Central memory CD8-positive, alpha-beta T cell (primary cell): ENCODE results near the gene GNG8.
A peak's percentile ranks its signal among the peaks of the same experiment; 100 is the strongest.

Experiments
- ATAC-seq: fragments of 150-1000 bp; cut with Tn5 transposase; replicated peaks from 2 replicates; pipeline ENCODE4 v1.10.0; 2022; ENCODE audit warnings: mild to moderate bottlenecking, moderate FRiP score, moderate number of reproducible peaks; ENCODE audit not compliant: poor library complexity, severe bottlenecking; ENCODE audit errors: extremely low read depth
- DNase-seq, 2 donors: peaks; one replicate each; pipeline ENCODE4 v3.0.0; 2021; ENCODE audit warnings: low spot score in 2 of 2
- H3K27ac Mint-ChIP-seq: one replicate; pipeline ENCODE4 v1.8.0; 2022; ENCODE audit warnings: low read depth, mild to moderate bottlenecking, moderate library complexity, mixed read lengths
- H3K27me3 Mint-ChIP-seq: one replicate; pipeline ENCODE4 v1.8.0; 2022; ENCODE audit warnings: mixed read lengths
- H3K36me3 Mint-ChIP-seq: one replicate; pipeline ENCODE4 v1.8.0; 2022; ENCODE audit warnings: mild to moderate bottlenecking, moderate library complexity, mixed read lengths; ENCODE audit not compliant: insufficient read depth
- H3K4me1 Mint-ChIP-seq: one replicate; pipeline ENCODE4 v1.8.0; 2022; ENCODE audit warnings: mixed read lengths
- H3K4me3 Mint-ChIP-seq: one replicate; pipeline ENCODE4 v1.8.0; 2022; ENCODE audit warnings: mild to moderate bottlenecking, moderate library complexity, mixed read lengths
- H3K9me3 Mint-ChIP-seq: one replicate; pipeline ENCODE4 v1.8.0; 2022; ENCODE audit warnings: mixed read lengths

GNG8 gene

DNA sequence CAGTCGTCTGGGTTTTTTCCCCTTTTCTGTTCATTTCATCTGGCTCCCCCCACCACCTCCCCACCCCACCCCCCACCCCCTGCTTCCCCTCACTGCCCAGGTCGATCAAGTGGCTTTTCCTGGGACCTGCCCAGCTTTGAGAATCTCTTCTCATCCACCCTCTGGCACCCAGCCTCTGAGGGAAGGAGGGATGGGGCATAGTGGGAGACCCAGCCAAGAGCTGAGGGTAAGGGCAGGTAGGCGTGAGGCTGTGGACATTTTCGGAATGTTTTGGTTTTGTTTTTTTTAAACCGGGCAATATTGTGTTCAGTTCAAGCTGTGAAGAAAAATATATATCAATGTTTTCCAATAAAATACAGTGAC is 25.6 kb downstream of the GNG8 start:
- DNase-seq (no peak), ATAC-seq (no peak)
- peak overlapping the region; percentile 68 for H3K4me3 Mint-ChIP-seq
- H3K4me1 Mint-ChIP-seq, result peaks cover 54% of the 10 kb centered on the region
- no peaks in the 10 kb centered on the region for H3K9me3 Mint-ChIP-seq
- peak overlapping the region; percentile 86 for H3K27ac Mint-ChIP-seq
- H3K27me3 Mint-ChIP-seq, result no peaks in the 10 kb centered on the region
- H3K36me3 Mint-ChIP-seq, result peaks cover 29% of the 10 kb centered on the region

DNA sequence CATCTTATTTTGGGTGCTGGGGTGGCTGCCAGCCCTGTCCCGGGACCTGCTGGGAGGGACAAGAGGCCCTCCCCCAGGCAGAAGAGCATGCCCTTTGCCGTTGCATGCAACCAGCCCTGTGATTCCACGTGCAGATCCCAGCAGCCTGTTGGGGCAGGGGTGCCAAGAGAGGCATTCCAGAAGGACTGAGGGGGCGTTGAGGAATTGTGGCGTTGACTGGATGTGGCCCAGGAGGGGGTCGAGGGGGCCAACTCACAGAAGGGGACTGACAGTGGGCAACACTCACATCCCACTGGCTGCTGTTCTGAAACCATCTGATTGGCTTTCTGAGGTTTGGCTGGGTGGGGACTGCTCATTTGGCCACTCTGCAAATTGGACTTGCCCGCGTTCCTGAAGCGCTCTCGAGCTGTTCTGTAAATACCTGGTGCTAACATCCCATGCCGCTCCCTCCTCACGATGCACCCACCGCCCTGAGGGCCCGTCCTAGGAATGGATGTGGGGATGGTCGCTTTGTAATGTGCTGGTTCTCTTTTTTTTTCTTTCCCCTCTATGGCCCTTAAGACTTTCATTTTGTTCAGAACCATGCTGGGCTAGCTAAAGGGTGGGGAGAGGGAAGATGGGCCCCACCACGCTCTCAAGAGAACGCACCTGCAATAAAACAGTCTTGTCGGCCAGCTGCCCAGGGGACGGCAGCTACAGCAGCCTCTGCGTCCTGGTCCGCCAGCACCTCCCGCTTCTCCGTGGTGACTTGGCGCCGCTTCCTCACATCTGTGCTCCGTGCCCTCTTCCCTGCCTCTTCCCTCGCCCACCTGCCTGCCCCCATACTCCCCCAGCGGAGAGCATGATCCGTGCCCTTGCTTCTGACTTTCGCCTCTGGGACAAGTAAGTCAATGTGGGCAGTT is 26.2 kb downstream of the GNG8 start:
- DNase-seq (no peak), ATAC-seq (no peak)
- Mint-ChIP-seq H3K27me3 (no peaks in the 10 kb centered on the region), H3K27ac (peak overlapping the region; percentile 41), H3K36me3 (peaks cover 29% of the 10 kb centered on the region), H3K9me3 (no peaks in the 10 kb centered on the region), H3K4me3 (no peak overlapping the region), H3K4me1 (peaks cover 54% of the 10 kb centered on the region)

DNA sequence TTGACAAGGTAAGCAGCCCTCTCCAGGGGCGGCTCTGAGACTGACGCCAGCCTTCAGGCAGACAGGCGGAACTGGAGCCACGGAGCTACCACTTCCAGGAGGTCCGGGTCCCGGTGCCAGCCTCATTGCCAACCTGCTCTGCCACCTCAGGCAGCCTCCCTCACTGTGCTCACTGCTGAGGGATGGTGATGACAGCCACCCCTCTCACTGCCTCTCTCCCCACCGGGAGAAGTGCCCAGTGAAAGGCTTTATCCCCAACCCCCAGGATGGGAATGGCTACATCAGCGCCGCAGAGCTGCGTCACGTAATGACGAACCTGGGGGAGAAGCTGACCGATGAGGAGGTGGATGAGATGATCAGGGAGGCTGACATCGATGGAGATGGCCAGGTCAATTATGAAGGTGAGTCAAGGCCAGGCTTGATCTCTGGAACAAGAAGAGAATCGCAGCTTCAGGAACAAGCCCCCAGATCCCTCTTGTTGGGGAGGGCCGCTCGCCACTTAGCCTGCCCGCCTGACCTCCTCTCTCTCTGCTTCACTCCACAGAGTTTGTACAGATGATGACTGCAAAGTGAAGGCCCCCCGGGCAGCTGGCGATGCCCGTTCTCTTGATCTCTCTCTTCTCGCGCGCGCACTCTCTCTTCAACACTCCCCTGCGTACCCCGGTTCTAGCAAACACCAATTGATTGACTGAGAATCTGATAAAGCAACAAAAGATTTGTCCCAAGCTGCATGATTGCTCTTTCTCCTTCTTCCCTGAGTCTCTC is 27.2 kb downstream of the GNG8 start:
- Mint-ChIP-seq H3K9me3 (no peaks in the 10 kb centered on the region), H3K36me3 (peaks cover 30% of the 10 kb centered on the region), H3K4me3 (no peak overlapping the region), H3K4me1 (peaks cover 48% of the 10 kb centered on the region), H3K27ac (peak overlapping the region; percentile 41), H3K27me3 (no peaks in the 10 kb centered on the region)
- no peak for ATAC-seq
- no peak for DNase-seq

DNA sequence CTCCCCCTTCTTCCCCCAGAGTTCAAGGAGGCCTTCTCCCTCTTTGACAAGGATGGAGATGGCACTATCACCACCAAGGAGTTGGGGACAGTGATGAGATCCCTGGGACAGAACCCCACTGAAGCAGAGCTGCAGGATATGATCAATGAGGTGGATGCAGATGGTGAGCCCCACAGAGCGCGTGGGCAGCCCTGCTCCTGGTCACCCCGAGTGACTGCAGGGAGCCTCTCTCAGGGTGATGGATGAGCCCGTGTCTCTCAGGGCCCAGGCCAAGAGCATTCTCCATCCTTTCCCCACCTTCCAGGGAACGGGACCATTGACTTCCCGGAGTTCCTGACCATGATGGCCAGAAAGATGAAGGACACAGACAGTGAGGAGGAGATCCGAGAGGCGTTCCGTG is 27.8 kb downstream of the GNG8 start:
- H3K4me1 Mint-ChIP-seq, result peaks cover 54% of the 10 kb centered on the region
- H3K36me3 Mint-ChIP-seq, result peaks cover 33% of the 10 kb centered on the region
- H3K4me3 Mint-ChIP-seq, result no peak overlapping the region
- no peaks in the 10 kb centered on the region for H3K9me3 Mint-ChIP-seq
- DNase-seq (no peak), ATAC-seq (no peak)
- H3K27ac Mint-ChIP-seq, result no peak overlapping the region
- H3K27me3 Mint-ChIP-seq, result no peaks in the 10 kb centered on the region

DNA sequence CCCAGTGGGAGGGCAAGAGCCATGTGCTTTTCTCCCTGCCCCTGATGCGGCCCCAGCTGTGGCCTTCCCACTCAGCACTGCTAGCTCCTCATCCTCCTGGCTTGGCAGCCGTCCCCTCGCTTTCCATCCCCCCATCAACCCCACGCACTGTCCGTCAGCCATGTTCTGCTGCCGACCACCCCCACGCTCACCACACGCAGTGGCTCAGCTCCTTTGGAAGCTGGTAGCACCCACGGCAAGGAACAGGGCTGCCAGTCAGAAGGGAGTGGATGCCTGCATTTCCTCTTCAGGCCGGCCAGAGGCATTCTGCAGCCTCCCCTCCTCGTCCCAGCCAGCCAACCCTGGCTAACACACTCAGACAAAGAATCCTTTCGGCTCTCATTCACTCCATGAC is 28.6 kb downstream of the GNG8 start:
- H3K27me3 Mint-ChIP-seq, result no peaks in the 10 kb centered on the region
- H3K4me1 Mint-ChIP-seq, result peaks cover 56% of the 10 kb centered on the region
- no peak for ATAC-seq
- no peak overlapping the region for H3K4me3 Mint-ChIP-seq
- H3K36me3 Mint-ChIP-seq, result peaks cover 33% of the 10 kb centered on the region
- no peak for DNase-seq
- no peaks in the 10 kb centered on the region for H3K9me3 Mint-ChIP-seq
- no peak overlapping the region for H3K27ac Mint-ChIP-seq

DNA sequence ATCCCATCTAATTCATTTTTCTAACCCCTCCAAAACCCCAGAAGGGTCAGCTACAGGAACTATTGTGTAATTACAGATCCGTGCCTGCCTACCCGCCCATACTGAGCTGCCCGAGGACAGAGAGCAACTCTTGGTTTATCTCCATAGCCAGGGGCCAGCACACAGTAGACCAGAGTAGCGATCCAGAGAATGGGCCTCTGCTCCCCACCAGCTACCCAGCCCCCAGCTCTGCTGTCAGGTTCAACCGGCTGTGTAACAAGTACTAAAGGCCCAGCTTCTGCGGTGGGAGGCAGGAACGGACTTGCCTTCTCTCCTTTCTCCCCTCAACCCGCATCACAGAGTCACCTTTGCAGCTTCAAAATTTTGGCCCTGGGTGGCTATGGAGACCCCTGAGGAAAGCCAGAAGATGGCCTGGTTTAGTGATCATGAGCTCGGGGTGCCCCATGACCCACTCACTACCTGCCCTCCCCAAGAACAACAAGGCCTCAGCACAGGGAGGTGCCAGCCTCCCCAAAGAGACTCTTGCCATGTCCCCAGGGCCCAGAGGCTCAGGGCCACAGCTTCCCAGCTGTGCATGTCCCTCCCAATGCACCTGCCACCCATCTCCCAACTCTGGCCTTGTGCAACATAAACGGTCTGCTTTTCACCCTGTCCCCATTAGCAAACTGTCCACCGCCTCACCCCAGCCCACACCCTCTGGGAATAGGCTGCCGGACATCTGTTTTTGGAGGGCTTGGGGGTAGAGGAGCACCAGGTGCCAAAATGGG is 29.1 kb downstream of the GNG8 start:
- peaks cover 56% of the 10 kb centered on the region for H3K4me1 Mint-ChIP-seq
- H3K9me3 Mint-ChIP-seq, result no peaks in the 10 kb centered on the region
- peak overlapping the region; percentile 54 for H3K27ac Mint-ChIP-seq
- ATAC-seq (no peak), DNase-seq (no peak)
- peaks cover 39% of the 10 kb centered on the region for H3K36me3 Mint-ChIP-seq
- H3K4me3 Mint-ChIP-seq, result no peak overlapping the region
- no peaks in the 10 kb centered on the region for H3K27me3 Mint-ChIP-seq

DNA sequence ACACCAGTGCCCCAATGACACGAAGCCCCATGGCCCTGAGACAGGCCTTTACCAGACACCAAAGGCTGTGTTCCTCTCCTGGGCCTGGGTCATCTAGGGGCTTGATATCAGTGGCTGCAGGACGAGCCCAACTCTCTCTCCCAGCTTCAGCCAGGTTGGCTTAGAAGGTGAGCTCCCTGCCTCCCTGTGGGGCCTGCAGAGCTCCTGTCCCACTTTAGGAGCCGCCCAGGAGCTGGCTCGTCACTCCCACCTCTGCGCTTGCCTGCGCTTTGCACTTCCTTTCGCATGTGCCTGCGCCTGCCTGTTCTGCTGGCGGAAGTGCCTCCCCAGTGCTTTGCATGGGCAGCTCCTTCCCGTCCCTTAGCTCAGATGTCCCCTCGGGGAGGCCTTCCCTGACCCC is 30.0 kb downstream of the GNG8 start:
- H3K4me1 Mint-ChIP-seq, result peaks cover 54% of the 10 kb centered on the region
- H3K36me3 Mint-ChIP-seq, result peaks cover 33% of the 10 kb centered on the region
- H3K27ac Mint-ChIP-seq, result peak overlapping the region; percentile 54
- no peak overlapping the region for H3K4me3 Mint-ChIP-seq
- H3K27me3 Mint-ChIP-seq, result no peaks in the 10 kb centered on the region
- ATAC-seq, result no peak
- no peak for DNase-seq
- no peaks in the 10 kb centered on the region for H3K9me3 Mint-ChIP-seq

DNA sequence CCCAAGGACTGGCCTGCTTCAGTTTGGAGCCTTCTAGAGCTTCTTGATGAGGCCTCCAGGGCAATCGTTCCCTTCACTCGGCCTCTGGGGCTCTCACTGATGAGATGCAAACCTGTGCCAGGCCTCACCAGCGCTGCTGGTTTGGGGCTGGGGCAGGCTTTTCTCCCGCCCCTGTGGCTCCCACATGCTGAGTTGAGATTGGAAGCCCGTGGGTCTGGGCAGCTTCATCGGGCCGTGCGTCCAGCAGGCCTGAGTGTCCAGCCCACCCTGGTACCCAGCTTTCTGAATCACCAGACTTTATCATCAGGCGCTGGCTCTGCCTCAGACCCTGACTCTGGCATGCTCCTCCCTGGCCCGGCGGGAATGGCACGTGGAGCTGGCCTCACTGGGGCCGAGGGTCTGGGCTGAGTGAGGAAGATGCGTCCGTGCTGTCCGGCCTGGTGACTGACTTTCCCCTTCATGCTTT is 30.6 kb downstream of the GNG8 start:
- Mint-ChIP-seq H3K4me3 (no peak overlapping the region), H3K27me3 (no peaks in the 10 kb centered on the region), H3K9me3 (no peaks in the 10 kb centered on the region), H3K27ac (no peak overlapping the region), H3K36me3 (peaks cover 35% of the 10 kb centered on the region), H3K4me1 (peaks cover 47% of the 10 kb centered on the region)
- ATAC-seq (no peak), DNase-seq (no peak)

DNA sequence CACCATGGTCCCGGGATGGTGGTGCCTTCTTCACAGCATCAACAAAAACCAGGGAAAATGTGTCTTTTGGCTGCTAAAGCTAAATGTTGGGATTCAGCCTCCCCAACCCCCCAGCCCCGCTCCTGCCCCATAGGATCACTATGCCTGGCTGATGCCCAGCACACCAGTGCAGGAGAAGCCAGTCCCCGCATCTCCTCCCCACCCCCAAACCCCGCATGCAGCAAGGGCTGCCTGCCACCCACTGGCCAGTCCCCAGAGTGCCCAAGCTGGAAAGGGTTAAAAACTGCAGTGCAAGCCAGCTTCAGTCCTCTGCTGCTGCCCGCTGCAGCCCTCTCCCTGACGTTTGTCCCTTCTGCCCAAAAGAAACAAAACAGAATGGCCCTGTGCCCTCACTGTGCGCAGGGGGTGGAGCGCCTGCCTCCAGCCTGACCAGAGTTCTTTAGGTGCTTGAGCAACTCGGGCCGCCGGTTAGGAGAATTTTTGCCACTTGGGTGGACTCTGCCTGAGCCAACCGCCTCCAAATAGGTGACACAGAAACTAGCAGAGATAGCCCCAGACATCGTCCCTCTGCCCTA is 31.1 kb downstream of the GNG8 start:
- ATAC-seq (no peak), DNase-seq (no peak)
- Mint-ChIP-seq H3K27me3 (no peaks in the 10 kb centered on the region), H3K4me1 (peaks cover 42% of the 10 kb centered on the region), H3K4me3 (no peak overlapping the region), H3K9me3 (no peaks in the 10 kb centered on the region), H3K27ac (no peak overlapping the region), H3K36me3 (peaks cover 35% of the 10 kb centered on the region)

DNA sequence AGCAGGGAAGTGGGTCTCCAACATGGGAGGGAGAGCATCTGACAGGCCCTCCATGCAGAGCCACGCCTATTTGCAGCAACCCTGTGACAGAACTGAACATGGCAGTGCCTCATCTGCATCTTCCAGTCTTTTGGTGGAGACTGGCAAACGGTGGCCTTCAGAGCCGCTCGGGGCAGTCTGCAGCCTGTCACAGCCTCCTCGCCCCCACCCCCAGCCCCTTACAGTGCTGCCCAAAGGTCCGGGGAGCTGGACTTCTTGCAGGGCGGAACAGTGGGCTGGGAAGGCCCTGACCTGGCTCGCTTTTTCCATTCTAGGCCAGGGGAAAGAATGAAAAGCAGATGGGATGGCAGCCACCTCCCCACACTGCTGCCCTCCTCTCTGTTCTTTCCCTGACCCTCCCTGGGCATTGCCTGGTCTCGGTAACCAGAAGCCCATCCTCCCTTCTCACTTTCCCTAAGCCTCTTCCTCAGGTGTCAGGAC is 32.2 kb downstream of the GNG8 start:
- H3K27me3 Mint-ChIP-seq, result no peaks in the 10 kb centered on the region
- peaks cover 26% of the 10 kb centered on the region for H3K36me3 Mint-ChIP-seq
- no peak for DNase-seq
- H3K4me3 Mint-ChIP-seq, result peak overlapping the region; percentile 88
- H3K27ac Mint-ChIP-seq, result peak overlapping the region; percentile 96
- ATAC-seq, result no peak
- peaks cover 34% of the 10 kb centered on the region for H3K4me1 Mint-ChIP-seq
- H3K9me3 Mint-ChIP-seq, result no peaks in the 10 kb centered on the region

DNA sequence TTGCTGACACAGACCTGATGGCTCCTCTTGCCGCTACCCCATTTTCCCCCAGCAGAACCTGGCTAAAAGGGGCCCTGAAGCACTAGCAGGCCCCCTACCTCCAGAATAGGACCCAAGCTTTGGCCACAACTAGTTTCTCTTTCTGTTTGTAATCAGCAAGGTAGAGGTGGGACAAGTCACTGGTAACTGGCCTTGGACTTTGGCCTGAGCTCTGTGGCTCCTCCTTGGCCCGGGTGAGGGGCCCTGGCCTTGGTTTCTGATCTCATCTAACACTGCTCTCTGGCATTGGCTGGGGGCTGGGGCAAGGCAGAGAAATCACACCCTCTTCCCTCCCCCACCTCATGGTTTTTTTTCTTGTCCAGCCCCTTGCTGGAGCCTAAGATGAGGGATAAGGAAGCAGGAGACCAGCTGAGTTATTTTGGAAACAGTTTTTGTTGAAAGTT is 32.8 kb downstream of the GNG8 start:
- Mint-ChIP-seq H3K27me3 (no peaks in the 10 kb centered on the region), H3K27ac (peak overlapping the region; percentile 96), H3K36me3 (peaks cover 25% of the 10 kb centered on the region), H3K4me1 (peaks cover 33% of the 10 kb centered on the region), H3K9me3 (peaks cover 5% of the 10 kb centered on the region), H3K4me3 (peak overlapping the region; percentile 88)
- ATAC-seq (no peak), DNase-seq (no peak)
